Osteocyte (in vitro differentiated cells): ENCODE measurements around the gene POLL. TPM values are rescaled to one million over a fixed set of nuclear protein-coding genes. Genes with fewer than 3 reads are reported as not detected.

Experiments used
- DNase-seq: peaks from one replicate; pipeline ENCODE4 v3.0.0; 2021; ENCODE audit warnings: mixed read lengths; ENCODE audit not compliant: unreplicated experiment; ENCODE audit errors: extremely low spot score
- H3K27ac Mint-ChIP-seq: one replicate; pipeline ENCODE4 v1.8.0; 2021; ENCODE audit warnings: mild to moderate bottlenecking, mixed read lengths; ENCODE audit not compliant: unreplicated experiment
- H3K27me3 Mint-ChIP-seq: one replicate; pipeline ENCODE4 v1.8.0; 2021; ENCODE audit warnings: mixed read lengths; ENCODE audit not compliant: unreplicated experiment
- H3K36me3 Mint-ChIP-seq: one replicate; pipeline ENCODE4 v1.8.0; 2021; ENCODE audit warnings: mixed read lengths; ENCODE audit not compliant: unreplicated experiment
- H3K4me1 Mint-ChIP-seq: one replicate; pipeline ENCODE4 v1.8.0; 2021; ENCODE audit warnings: mixed read lengths; ENCODE audit not compliant: unreplicated experiment
- H3K4me3 Mint-ChIP-seq: one replicate; pipeline ENCODE4 v1.8.0; 2021; ENCODE audit warnings: mild to moderate bottlenecking, moderate library complexity, mixed read lengths; ENCODE audit not compliant: unreplicated experiment
- H3K9me3 Mint-ChIP-seq: one replicate; pipeline ENCODE4 v1.8.0; 2021; ENCODE audit warnings: mixed read lengths; ENCODE audit not compliant: unreplicated experiment
- CTCF ChIP-seq: fragments of 200-600 bp; sonication (generic); IDR thresholded peaks from 2 replicates; pipeline ENCODE4 v1.5.0; 2021; ENCODE audit warnings: antibody characterized with exemption, mild to moderate bottlenecking, moderate library complexity
- total RNA-seq: library from RNA; stranded (reverse); gene quantifications from 2 replicates; pipeline ENCODE4 v1.2.1, GENCODE V29; 2021

The POLL gene
- total RNA-seq, 1 donor from 2014 or later: 35.0 TPM

GRCh38 chr10:101561068-101561915 is 26.8 kb downstream of the POLL start:
- no peak for TF ChIP-seq CTCF
- peaks cover 10% of the 10 kb centered on the region for H3K27me3 Mint-ChIP-seq
- no peaks in the 10 kb centered on the region for H3K9me3 Mint-ChIP-seq

GRCh38 chr10:101560298-101561067 is 27.6 kb downstream of the POLL start:
- Mint-ChIP-seq H3K36me3 (peaks cover 1% of the 10 kb centered on the region), H3K27ac (no peak overlapping the region), H3K4me1 (peaks cover 7% of the 10 kb centered on the region), H3K27me3 (peaks cover 4% of the 10 kb centered on the region), H3K9me3 (no peaks in the 10 kb centered on the region), H3K4me3 (no peak overlapping the region)
- peak; percentile 75 for DNase-seq
- no peak for TF ChIP-seq CTCF

More at GRCh38 chr10:101561068-101561915, 26.8 kb downstream of the POLL start:
- peak; percentile 77 for DNase-seq
- H3K36me3 Mint-ChIP-seq: no peaks in the 10 kb centered on the region
- H3K4me1 Mint-ChIP-seq: peaks cover 7% of the 10 kb centered on the region
- no peak overlapping the region for H3K4me3 Mint-ChIP-seq
- no peak overlapping the region for H3K27ac Mint-ChIP-seq

GRCh38 chr10:101559596-101560297 is 28.3 kb downstream of the POLL start:
- Mint-ChIP-seq H3K27ac (no peak overlapping the region), H3K4me1 (peaks cover 7% of the 10 kb centered on the region), H3K4me3 (no peak overlapping the region), H3K9me3 (no peaks in the 10 kb centered on the region), H3K36me3 (peaks cover 8% of the 10 kb centered on the region), H3K27me3 (no peaks in the 10 kb centered on the region)
- DNase-seq: peak; percentile 66
- no peak for TF ChIP-seq CTCF

GRCh38 chr10:101558671-101559595 is 29.1 kb downstream of the POLL start:
- no peak overlapping the region for H3K27ac Mint-ChIP-seq
- peaks cover 14% of the 10 kb centered on the region for H3K36me3 Mint-ChIP-seq
- no peak overlapping the region for H3K4me3 Mint-ChIP-seq
- no peak for TF ChIP-seq CTCF
- DNase-seq: peak; percentile 72
- no peaks in the 10 kb centered on the region for H3K27me3 Mint-ChIP-seq
- H3K4me1 Mint-ChIP-seq: peaks cover 7% of the 10 kb centered on the region
- H3K9me3 Mint-ChIP-seq: no peaks in the 10 kb centered on the region
